Ishikawa (cell line): Measurements from ENCODE around the gene PPT1.

Source experiments
- TF ChIP-seq, protein P1 (sequence below): IDR thresholded peaks from 2 replicates; pipeline ENCODE4 v1.6.1; 2012
- TF ChIP-seq, protein P2 (sequence below): IDR thresholded peaks from 2 replicates; pipeline ENCODE4 v1.6.1; 2012

DNA sequence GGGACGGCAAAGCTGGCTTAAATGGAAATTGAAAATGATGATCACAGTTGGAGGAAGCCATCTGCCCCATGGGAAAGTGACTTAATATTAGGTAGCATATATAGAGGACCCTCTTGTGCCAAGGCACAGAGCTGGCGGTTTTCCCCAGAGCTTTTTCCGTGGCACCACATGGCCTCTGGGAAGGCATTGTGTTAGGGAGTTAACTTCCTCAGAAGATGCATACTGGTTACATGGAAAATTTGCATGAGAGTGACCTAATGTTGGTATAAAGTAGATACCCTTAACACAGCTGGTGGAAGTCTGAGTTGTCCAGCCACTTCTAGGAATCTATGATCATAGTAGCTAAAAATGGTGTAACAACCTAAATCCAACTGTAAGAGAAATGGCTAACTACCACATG, 29.2 kb downstream of the PPT1 start:
- TF ChIP-seq, protein P1, sequence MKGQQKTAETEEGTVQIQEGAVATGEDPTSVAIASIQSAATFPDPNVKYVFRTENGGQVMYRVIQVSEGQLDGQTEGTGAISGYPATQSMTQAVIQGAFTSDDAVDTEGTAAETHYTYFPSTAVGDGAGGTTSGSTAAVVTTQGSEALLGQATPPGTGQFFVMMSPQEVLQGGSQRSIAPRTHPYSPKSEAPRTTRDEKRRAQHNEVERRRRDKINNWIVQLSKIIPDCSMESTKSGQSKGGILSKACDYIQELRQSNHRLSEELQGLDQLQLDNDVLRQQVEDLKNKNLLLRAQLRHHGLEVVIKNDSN, result no peak
- TF ChIP-seq, protein P2, sequence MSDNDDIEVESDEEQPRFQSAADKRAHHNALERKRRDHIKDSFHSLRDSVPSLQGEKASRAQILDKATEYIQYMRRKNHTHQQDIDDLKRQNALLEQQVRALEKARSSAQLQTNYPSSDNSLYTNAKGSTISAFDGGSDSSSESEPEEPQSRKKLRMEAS, result no peak
